Activated CD8-positive, alpha-beta T cell treated with anti-CD3 and anti-CD28 coated beads for 36 hours (primary cell): ENCODE results near the gene KCNJ15. TPM values are rescaled to one million over a fixed set of nuclear protein-coding genes. Genes with fewer than 3 reads are reported as not detected.

Source experiments
- ATAC-seq: fragments of 200-7000 bp; cut with Tn5 transposase; one replicate; pipeline ENCODE4 v1.10.0; 2021; ENCODE audit warnings: mild to moderate bottlenecking, moderate library complexity
- CTCF ChIA-PET: fragments of 350-600 bp; sonication (Branson Sonifier 250); formaldehyde crosslinking; loops from one replicate; lab custom pipeline; 2021; ENCODE audit warnings: antibody characterized with exemption; lab: Charles Lee
- POLR2A ChIA-PET: fragments of 350-600 bp; sonication (Branson Sonifier 250); formaldehyde crosslinking; loops from one replicate; lab custom pipeline; 2021; ENCODE audit warnings: antibody characterized with exemption; lab: Charles Lee
- DNase-seq: peaks from one replicate; pipeline ENCODE4 v3.0.0-alpha.2; 2020
- H3K27ac Mint-ChIP-seq: one replicate; pipeline ENCODE4 v1.8.0; 2021; ENCODE audit warnings: mild to moderate bottlenecking, mixed read lengths
- H3K27me3 Mint-ChIP-seq: one replicate; pipeline ENCODE4 v1.8.0; 2021; ENCODE audit warnings: mixed read lengths
- H3K36me3 Mint-ChIP-seq: one replicate; pipeline ENCODE4 v1.8.0; 2021; ENCODE audit warnings: low read depth, mixed read lengths
- H3K4me1 Mint-ChIP-seq: one replicate; pipeline ENCODE4 v1.8.0; 2021; ENCODE audit warnings: low read depth, mixed read lengths
- H3K4me3 Mint-ChIP-seq: one replicate; pipeline ENCODE4 v1.8.0; 2021; ENCODE audit warnings: mild to moderate bottlenecking, moderate library complexity, mixed read lengths
- H3K9me3 Mint-ChIP-seq: one replicate; pipeline ENCODE4 v1.8.0; 2021; ENCODE audit warnings: mixed read lengths
- CTCF ChIP-seq: fragments of 200-600 bp; IDR thresholded peaks from one replicate; pipeline ENCODE4 v1.8.0; 2022; ENCODE audit warnings: antibody characterized with exemption, mild to moderate bottlenecking
- intact Hi-C: fragments of 100-400 bp; cut with micrococcal nuclease; formaldehyde crosslinking; loops from one replicate; pipeline ENCODE4 v1.10.0; 2022
- total RNA-seq, 2 experiments: library from RNA; stranded (reverse); gene quantifications; one replicate each; pipeline ENCODE4 v1.2.3, GENCODE V29; 2021

The KCNJ15 gene
- total RNA-seq, 2 experiments from 2014 or later, result 0.43 TPM; not detected in 1

DNA sequence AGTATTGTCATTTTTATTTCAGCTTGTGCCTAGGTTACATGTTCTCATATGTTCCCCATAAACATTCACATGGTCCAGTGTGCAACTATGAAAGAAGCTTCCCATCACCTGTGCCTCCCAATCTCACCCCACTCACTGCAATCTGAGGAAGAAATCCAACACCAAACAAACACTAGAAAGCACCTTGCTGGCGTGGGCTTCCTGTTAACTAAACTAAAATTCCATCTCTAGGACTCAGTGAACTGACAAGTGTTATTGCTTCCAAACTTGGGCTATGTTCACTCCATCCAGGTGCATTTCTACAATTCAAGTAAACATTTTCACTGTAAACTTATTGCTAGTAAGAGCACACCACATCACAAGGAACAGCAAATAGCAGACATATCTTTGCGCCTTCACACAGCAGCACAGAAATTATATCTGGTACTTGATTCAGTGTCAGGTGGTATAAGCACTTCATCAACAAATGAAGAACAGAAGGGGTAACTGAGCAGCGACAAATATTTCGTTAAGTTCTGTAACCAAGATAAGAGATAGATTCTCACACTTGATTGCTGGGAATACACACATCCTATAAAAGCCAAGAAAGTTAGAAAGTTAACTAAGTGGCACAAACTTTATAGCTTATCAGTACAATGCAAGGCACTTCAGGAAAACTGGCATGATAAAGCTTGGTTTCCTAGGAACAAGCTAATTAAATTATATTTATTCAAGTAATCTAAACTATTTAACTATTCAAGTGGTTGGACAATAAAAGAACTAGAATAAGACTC lies 8.9 kb upstream of the KCNJ15 start:
- Mint-ChIP-seq H3K27me3 (peaks cover 5% of the 10 kb centered on the region), H3K36me3 (no peaks in the 10 kb centered on the region), H3K9me3 (no peaks in the 10 kb centered on the region), H3K4me1 (peaks cover 32% of the 10 kb centered on the region), H3K27ac (no peak overlapping the region), H3K4me3 (no peak overlapping the region)
- ChIA-PET POLR2A (no interaction called here), CTCF (interaction anchor here (1.1 to 1.8 kb wide), 2 partner anchors 49 to 108 kb away, joined by 3 to 5 read pairs; no protein-coding TSS in a partner anchor)
- ATAC-seq (no peak), DNase-seq (no peak)
- intact Hi-C loops, result no loop called here
- TF ChIP-seq CTCF, result no peak

DNA sequence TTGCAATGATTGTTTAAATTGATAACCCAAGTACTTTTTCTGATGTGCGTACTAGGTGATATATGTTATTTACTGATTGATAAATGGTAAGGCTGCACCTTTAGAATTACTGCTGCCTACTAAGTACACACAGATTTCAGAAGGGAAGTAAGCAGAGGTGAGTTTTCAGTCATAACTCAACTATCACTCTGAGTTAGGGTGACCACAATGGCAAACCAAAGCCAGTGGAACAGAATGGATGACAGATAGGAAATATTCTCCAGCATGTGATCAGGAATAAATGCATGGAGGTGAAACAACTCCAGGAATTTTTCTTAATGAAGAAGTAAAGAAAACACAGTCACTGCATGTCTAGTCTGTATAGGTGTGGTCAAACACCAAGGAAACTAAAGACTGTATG lies 7.5 kb upstream of the KCNJ15 start:
- intact Hi-C loops, result no loop called here
- DNase-seq (no peak), ATAC-seq (no peak)
- CTCF ChIA-PET, result interaction anchor here (1.0 to 1.8 kb wide), 2 partner anchors 104 to 107 kb away, joined by 3 to 5 read pairs; no protein-coding TSS in a partner anchor
- POLR2A ChIA-PET, result no interaction called here
- no peak overlapping the region for H3K4me3 Mint-ChIP-seq
- no peak overlapping the region for H3K27ac Mint-ChIP-seq
- H3K4me1 Mint-ChIP-seq, result peaks cover 24% of the 10 kb centered on the region
- H3K27me3 Mint-ChIP-seq, result peaks cover 7% of the 10 kb centered on the region
- no peaks in the 10 kb centered on the region for H3K9me3 Mint-ChIP-seq
- TF ChIP-seq CTCF, result no peak
- H3K36me3 Mint-ChIP-seq, result no peaks in the 10 kb centered on the region

DNA sequence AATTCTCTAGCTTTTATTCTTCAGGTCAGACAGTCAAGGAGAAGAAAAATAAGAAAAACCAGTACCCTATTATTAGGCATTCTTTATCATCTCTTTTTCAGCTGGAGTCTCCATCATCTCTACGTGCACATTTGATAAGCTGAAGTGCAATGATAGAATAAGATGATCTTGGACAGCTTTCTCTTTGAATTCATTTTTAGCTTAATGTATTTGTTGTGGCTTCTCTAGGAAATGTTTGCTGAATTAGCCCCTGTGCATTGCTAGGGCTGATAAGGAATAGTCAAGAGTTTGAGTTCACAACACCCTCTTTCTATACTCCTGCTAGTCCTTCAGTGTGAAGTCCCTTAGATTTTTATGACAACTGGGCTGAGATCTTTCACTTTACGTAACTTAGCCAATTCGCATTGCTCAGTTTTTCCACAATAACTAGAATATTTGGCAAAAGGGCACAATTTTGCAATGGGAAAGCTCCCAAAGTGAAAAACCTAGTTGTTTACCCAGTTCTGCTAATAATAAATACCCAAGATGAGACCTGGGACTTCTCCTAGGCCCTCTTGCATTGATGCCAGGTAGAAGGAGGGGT lies 7.0 kb upstream of the KCNJ15 start:
- intact Hi-C loops, result no loop called here
- POLR2A ChIA-PET, result interaction anchor here (0.6 kb wide), 1 partner anchor 29 kb away, joined by 4 read pairs; no protein-coding TSS in a partner anchor
- Mint-ChIP-seq H3K9me3 (no peaks in the 10 kb centered on the region), H3K27ac (no peak overlapping the region), H3K4me1 (peaks cover 19% of the 10 kb centered on the region), H3K4me3 (no peak overlapping the region), H3K27me3 (peaks cover 7% of the 10 kb centered on the region), H3K36me3 (no peaks in the 10 kb centered on the region)
- TF ChIP-seq CTCF, result no peak
- CTCF ChIA-PET, result interaction anchor here (1.1 to 1.8 kb wide), 2 partner anchors 30 to 106 kb away, joined by 3 to 5 read pairs; no protein-coding TSS in a partner anchor
- ATAC-seq, result no peak
- DNase-seq, result no peak

- Mint-ChIP-seq H3K9me3 (no peaks in the 10 kb centered on the region), H3K27me3 (peaks cover 6% of the 10 kb centered on the region), H3K27ac (no peak overlapping the region), H3K4me3 (no peak overlapping the region), H3K36me3 (no peaks in the 10 kb centered on the region), H3K4me1 (peaks cover 9% of the 10 kb centered on the region)
- TF ChIP-seq CTCF, result no peak
- ATAC-seq, result no peak
- ChIA-PET POLR2A (no interaction called here), CTCF (no interaction called here)
- intact Hi-C loops, result no loop called here
- DNase-seq, result no peak
These were observed 5.8 kb upstream of the KCNJ15 start for GRCh38 chr21:38250991-38251418.

DNA sequence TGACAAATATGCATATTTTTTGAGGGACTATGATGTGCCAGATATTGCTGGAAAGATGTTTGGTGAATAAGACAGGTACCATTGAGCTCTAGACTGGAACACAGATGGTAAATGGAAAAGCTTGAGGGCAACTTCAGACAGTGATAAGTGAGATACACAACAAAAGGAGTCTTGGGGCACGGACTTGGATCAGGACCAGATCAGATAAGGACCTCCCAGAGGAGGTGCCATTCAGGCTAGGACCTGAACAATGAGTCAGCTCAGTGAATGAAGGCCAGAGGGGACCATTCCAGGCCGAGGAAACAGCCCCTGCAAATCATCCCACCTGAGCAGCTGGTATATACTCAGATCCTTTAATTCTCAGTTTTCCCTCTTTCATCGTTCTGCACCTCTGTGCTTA lies 1.8 kb upstream of the KCNJ15 start:
- no peak overlapping the region for H3K4me3 Mint-ChIP-seq
- H3K27ac Mint-ChIP-seq, result no peak overlapping the region
- TF ChIP-seq CTCF, result no peak
- H3K36me3 Mint-ChIP-seq, result no peaks in the 10 kb centered on the region
- ATAC-seq (no peak), DNase-seq (no peak)
- no peaks in the 10 kb centered on the region for H3K4me1 Mint-ChIP-seq
- no peaks in the 10 kb centered on the region for H3K9me3 Mint-ChIP-seq
- CTCF ChIA-PET, result interaction anchor here (1.2 kb wide), 1 partner anchor 10 kb away, joined by 3 read pairs; no protein-coding TSS in a partner anchor
- intact Hi-C loops, result no loop called here
- H3K27me3 Mint-ChIP-seq, result peaks cover 11% of the 10 kb centered on the region
- POLR2A ChIA-PET, result no interaction called here
